HAP-1 (cell line): Measurements from ENCODE around the gene SMG6.
"Not testable (repeated sequence)": the region's sequence is repeated elsewhere in the genome, so short reads cannot be mapped to it uniquely, and the experiment has no call there.

Source experiments
- DNase-seq, 2 experiments: peaks; one replicate each; pipeline ENCODE4 v3.0.0-alpha.2; 2016 to 2020; ENCODE audit warnings: low spot score in 2 of 2
- H3K27me3 ChIP-seq: fragments of 250-450 bp; sonication (Bioruptor Pico); 2 replicates; pipeline ENCODE4 v1.5.1; 2020; ENCODE audit warnings: low read depth, mild to moderate bottlenecking, moderate library complexity
- H3K36me3 ChIP-seq: fragments of 250-450 bp; sonication (Bioruptor Pico); replicated peaks from 2 replicates; pipeline ENCODE4 v1.5.1; 2020; ENCODE audit warnings: mild to moderate bottlenecking
- H3K4me1 ChIP-seq: fragments of 250-450 bp; sonication (Bioruptor Pico); 2 replicates; pipeline ENCODE4 v1.5.1; 2020; ENCODE audit warnings: mild to moderate bottlenecking
- H3K4me3 ChIP-seq: fragments of 250-450 bp; sonication (Bioruptor Pico); 2 replicates; pipeline ENCODE4 v1.5.1; 2020; ENCODE audit warnings: mild to moderate bottlenecking, moderate library complexity
- H3K9me3 ChIP-seq: fragments of 250-450 bp; sonication (Bioruptor Pico); 2 replicates; pipeline ENCODE4 v1.5.1; 2020; ENCODE audit warnings: mild to moderate bottlenecking, moderate library complexity
- in situ Hi-C: fragments of 300-500 bp; cut with MboI; formaldehyde crosslinking; loops from 3 replicates; pipeline ENCODE4 v1.14.3; 2020; ENCODE audit warnings: low sequenced_read_pairs, inconsistent platforms, mixed read lengths

Gene SMG6

DNA sequence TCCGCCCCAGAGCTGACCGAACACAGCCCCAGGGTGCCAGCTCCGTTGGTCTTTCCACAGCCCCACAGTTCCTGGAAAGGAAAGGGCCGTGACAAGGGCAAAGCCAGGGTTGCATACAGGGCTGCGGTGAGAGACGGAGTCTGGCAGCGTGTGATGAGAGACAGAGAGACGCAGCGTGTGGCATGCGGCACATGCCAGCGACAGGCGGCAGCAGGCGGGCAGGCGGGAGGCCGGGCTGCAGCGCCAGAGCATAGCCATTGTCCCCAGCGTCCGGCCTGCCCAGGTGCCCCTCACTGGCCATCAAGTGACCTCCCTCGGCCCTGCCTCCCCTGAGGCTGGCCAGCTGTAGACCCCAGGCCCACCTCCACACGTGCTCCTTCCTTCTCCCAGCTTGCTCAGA is 287.1 kb downstream of the SMG6 start:
- in situ Hi-C loops: no loop called here
- DNase-seq: no peak
- Histone ChIP-seq H3K36me3 (no peaks in the 10 kb centered on the region), H3K4me1 (no peaks in the 10 kb centered on the region; the same call in 1 of the 2 replicates), H3K4me3 (no peak overlapping the region), H3K27me3 (no peaks in the 10 kb centered on the region), H3K9me3 (no peaks in the 10 kb centered on the region)

DNA sequence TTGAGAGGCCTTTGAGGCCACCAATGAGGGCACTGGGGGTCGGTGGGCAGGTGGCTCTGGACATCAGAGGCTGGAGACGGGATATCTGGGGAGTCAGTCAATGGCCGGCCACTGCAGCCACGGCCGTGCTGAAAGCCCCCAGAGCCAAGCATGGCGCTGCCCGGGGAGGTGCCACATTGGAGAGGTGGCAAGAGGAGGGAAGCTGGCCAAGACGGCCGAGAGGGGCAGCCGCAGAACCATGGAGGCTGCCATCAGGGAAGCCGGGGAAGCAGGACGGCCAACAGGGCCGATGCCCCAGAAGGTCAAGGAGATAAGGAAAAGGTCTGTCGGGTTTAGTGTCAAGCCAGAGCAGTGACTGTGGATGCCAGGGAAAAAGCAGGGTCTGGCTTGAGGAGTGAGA is 288.3 kb downstream of the SMG6 start:
- in situ Hi-C loops: no loop called here
- no peaks in the 10 kb centered on the region for H3K27me3 ChIP-seq
- no peak for DNase-seq
- no peak overlapping the region for H3K4me3 ChIP-seq
- no peaks in the 10 kb centered on the region for H3K9me3 ChIP-seq
- H3K4me1 ChIP-seq: no peaks in the 10 kb centered on the region; the same call in 1 of the 2 replicates
- H3K36me3 ChIP-seq: no peaks in the 10 kb centered on the region

GRCh38 chr17:2013994-2014317 is 289.6 kb downstream of the SMG6 start:
- DNase-seq: no peak
- Histone ChIP-seq H3K27me3 (no peaks in the 10 kb centered on the region), H3K4me1 (no peaks in the 10 kb centered on the region; the same call in 1 of the 2 replicates), H3K36me3 (no peaks in the 10 kb centered on the region), H3K4me3 (no peak overlapping the region), H3K9me3 (no peaks in the 10 kb centered on the region)
- in situ Hi-C loops: no loop called here

DNA sequence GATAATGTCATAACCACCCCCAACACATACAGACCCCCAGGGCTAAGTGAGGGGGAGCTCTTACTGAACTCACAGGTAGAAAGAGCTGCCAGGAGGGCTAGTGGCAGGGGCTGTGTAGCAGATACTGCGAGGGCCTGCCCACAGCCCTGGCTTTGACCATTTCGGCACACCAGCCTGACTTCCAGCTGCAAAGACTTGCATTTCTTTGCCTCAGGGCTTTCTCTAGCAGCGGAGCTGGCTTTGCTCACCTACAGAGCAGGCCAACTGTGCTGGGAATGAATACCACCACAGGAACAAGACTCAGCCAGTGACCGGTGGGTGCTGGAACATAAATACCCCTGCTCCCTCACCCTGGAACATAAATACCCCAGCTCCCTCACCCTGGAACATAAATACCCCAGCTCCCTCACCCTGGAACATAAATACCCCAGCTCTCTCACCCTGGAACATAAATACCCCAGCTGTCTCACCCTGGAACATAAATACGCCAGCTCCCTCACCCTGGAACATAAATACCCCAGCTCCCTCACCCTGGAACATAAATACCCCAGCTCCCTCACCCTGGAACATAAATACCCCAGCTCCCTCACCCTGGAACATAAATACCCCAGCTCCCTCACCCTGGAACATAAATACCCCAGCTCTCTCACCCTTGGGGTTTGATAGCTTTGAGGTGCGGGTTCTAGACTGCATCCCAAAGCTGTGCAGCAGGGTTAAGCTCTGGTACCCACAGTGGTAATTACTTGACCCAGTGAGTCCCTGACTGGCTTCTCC is 290.2 kb downstream of the SMG6 start:
- in situ Hi-C loops, H3K4me3 ChIP-seq, H3K9me3 ChIP-seq, DNase-seq, H3K27me3 ChIP-seq, H3K4me1 ChIP-seq, H3K36me3 ChIP-seq: not testable (repeated sequence)

DNA sequence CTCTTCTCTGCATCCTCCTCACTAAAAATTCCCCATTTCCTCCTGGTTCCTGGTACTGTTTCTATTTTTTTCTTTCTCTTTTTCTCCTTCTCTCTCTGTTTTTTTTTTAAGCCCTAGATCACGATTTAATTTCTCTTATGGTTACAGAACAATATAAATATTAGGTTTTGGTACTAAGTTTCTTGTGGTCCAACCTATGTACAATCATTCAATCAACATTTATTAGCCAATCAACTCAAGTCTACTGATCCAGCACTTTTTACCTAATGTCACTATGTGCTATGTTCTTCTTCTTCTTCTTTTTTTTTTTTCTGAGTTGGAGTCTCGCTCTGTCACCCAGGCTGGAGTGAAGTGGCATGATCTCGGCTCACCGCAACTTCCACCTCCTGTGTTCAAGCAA is 291.1 kb downstream of the SMG6 start:
- H3K4me1 ChIP-seq: no peaks in the 10 kb centered on the region; the same call in 1 of the 2 replicates
- in situ Hi-C loops: no loop called here

DNA sequence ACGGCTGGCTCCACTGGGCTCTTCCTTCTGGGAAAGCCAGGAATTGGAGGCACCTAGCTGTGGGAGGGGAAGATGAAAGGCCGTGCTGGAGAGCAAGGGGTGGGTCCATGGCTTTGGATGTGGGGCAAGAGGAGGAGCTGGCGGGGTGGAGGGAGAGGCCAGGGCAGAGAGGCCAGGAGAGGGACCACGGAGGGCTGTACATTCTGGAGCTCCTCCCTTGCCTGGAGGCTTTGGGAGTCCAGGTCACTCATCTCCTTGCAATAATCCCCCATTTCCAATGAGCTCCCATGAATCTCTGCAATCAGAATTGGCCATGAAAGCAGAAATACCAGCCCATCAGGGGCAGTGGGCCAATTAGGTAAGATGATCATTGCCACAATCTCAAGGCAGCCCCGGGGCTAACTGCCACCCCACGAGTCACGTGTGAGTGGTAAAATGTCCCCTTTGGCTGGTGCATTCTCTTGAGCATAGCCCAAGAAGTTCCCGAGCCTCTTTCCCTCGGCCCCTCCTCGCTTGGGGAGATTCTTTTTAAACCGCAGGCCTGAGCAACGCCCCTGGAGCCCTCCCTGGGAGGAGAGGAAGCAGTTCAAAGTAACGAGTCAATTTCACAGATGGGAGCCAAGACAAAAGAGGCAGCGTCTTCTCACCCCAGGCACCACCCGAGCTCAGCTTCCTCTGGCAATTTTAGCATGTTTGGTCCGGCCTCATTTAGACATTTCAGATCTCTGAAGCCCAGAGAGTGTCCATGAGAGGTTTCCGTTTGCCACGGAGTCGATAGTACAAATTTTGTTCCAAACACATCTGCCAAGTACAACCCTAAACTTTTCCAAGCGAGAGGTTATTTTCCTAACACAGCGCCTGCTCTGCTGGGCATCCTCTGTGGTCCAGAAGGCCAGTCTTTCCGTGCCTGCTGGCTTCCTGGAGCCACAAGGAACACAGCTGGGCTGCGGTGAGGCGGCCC is 291.9 kb downstream of the SMG6 start:
- Histone ChIP-seq H3K27me3 (no peaks in the 10 kb centered on the region), H3K4me1 (no peaks in the 10 kb centered on the region; the same call in 1 of the 2 replicates), H3K36me3 (no peaks in the 10 kb centered on the region), H3K4me3 (no peak overlapping the region), H3K9me3 (no peaks in the 10 kb centered on the region)
- in situ Hi-C loops: no loop called here
- DNase-seq: peak in 1 of 2 experiments; percentile 54

More for the DNA sequence above, 291.1 kb downstream of the SMG6 start:
- DNase-seq: no peak
- Histone ChIP-seq H3K36me3 (no peaks in the 10 kb centered on the region), H3K27me3 (no peaks in the 10 kb centered on the region), H3K4me3 (no peak overlapping the region), H3K9me3 (no peaks in the 10 kb centered on the region)
